A673 (cell line): ENCODE data around the gene RSU1. TPM values are rescaled to one million over a fixed set of nuclear protein-coding genes. Genes with fewer than 3 reads are reported as not detected.

Source experiments
- BruUV-seq: library from RNA; stranded (reverse); fragments of 400-500 nt; replicated peaks from 2 replicates; lab custom pipeline; 2021; lab: Mats Ljungman, UMichigan
- CTCF ChIA-PET: fragments of 300-600 bp; sonication (Branson Sonifier 250); formaldehyde crosslinking; loops from one replicate; lab custom pipeline; 2022; ENCODE audit warnings: antibody characterized with exemption; lab: Charles Lee
- POLR2A ChIA-PET: fragments of 300-600 bp; sonication (Branson Sonifier 250); formaldehyde crosslinking; loops from one replicate; lab custom pipeline; 2022; ENCODE audit warnings: antibody characterized with exemption; ENCODE audit not compliant: low non-redundant PET; lab: Charles Lee
- DNase-seq: peaks from one replicate; pipeline ENCODE4 v3.0.0-alpha.2; 2015; ENCODE audit warnings: low spot score
- H3K27ac ChIP-seq: fragments of 200-600 bp; sonication (generic); 2 replicates; pipeline ENCODE4 v1.5.1; 2016; ENCODE audit warnings: mixed run types, low read depth, mild to moderate bottlenecking, mixed read lengths, antibody characterized with exemption, low read length; ENCODE audit not compliant: poor library complexity, severe bottlenecking
- H3K27me3 ChIP-seq: fragments of 200-600 bp; sonication (generic); replicated peaks from 2 replicates; pipeline ENCODE4 v1.6.1; 2017; ENCODE audit warnings: mixed run types, low read depth, mild to moderate bottlenecking, mixed read lengths, antibody characterized with exemption, low read length; ENCODE audit not compliant: insufficient read depth, poor library complexity
- H3K36me3 ChIP-seq: fragments of 200-600 bp; sonication (generic); 2 replicates; pipeline ENCODE4 v1.6.1; 2016; ENCODE audit warnings: mixed run types, mild to moderate bottlenecking, mixed read lengths, antibody characterized with exemption, low read length; ENCODE audit not compliant: insufficient read depth, poor library complexity, severe bottlenecking
- H3K4me1 ChIP-seq: fragments of 200-600 bp; sonication (generic); 2 replicates; pipeline ENCODE4 v1.6.1; 2017; ENCODE audit warnings: mixed run types, mild to moderate bottlenecking, mixed read lengths, antibody characterized with exemption, low read length; ENCODE audit not compliant: insufficient read depth, poor library complexity, severe bottlenecking
- H3K4me3 ChIP-seq: fragments of 200-600 bp; sonication (generic); 2 replicates; pipeline ENCODE4 v1.5.1; 2016; ENCODE audit warnings: low read depth, mixed run types, mild to moderate bottlenecking, mixed read lengths, low read length; ENCODE audit not compliant: poor library complexity, severe bottlenecking
- H3K9me3 ChIP-seq: fragments of 200-600 bp; sonication (generic); 2 replicates; pipeline ENCODE4 v1.6.1; 2016; ENCODE audit warnings: mixed run types, low read depth, mild to moderate bottlenecking, mixed read lengths, antibody characterized with exemption, low read length; ENCODE audit not compliant: poor library complexity, severe bottlenecking
- EZH2 ChIP-seq: fragments of 200-600 bp; sonication (generic); IDR thresholded peaks from 2 replicates; pipeline ENCODE4 v1.6.1; 2017; ENCODE audit warnings: borderline replicate concordance, low read depth, mild to moderate bottlenecking, mixed read lengths, antibody characterized with exemption, low read length; ENCODE audit not compliant: poor library complexity, severe bottlenecking
- intact Hi-C: fragments of 100-400 bp; cut with micrococcal nuclease; formaldehyde crosslinking; loops from one replicate; pipeline ENCODE4 v1.10.0; 2022; ENCODE audit not compliant: unreplicated experiment
- total RNA-seq: library from RNA; stranded (reverse); gene quantifications from 2 replicates; pipeline ENCODE4 v1.2.3, GENCODE V29; 2021
- TF ChIP-seq, protein P1 (sequence below): fragments of 300-800, 200-600 bp; sonication (generic); conservative IDR thresholded peaks from 2 replicates; pipeline ENCODE4 v1.5.1; 2017; ENCODE audit warnings: low read depth, mild to moderate bottlenecking, antibody characterized with exemption, low read length, moderate library complexity, mixed read lengths

RSU1 gene
- total RNA-seq, 1 experiment from 2014 or later = 64.0 TPM

DNA sequence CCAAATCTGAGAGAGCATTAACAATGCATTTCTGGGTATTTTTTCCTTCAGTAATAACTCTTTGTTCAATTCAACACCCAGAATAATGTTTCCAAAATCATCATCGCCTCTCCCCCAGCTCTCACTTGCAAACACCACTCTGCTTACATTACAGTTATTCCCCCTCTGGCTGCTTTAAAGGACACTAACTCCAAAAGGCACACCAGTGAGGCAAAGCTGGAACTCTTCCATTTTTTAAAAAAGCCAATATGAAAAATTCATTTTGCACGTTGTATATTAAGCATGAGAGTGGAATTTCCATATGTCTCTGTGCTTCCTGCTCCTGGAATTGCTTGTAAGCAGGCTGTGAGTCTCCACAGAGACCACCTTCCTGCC is 204.3 kb downstream of the RSU1 start:
- H3K4me1 ChIP-seq = no peaks in the 10 kb centered on the region
- CTCF ChIA-PET = no interaction called here
- intact Hi-C loops = no loop called here

DNA sequence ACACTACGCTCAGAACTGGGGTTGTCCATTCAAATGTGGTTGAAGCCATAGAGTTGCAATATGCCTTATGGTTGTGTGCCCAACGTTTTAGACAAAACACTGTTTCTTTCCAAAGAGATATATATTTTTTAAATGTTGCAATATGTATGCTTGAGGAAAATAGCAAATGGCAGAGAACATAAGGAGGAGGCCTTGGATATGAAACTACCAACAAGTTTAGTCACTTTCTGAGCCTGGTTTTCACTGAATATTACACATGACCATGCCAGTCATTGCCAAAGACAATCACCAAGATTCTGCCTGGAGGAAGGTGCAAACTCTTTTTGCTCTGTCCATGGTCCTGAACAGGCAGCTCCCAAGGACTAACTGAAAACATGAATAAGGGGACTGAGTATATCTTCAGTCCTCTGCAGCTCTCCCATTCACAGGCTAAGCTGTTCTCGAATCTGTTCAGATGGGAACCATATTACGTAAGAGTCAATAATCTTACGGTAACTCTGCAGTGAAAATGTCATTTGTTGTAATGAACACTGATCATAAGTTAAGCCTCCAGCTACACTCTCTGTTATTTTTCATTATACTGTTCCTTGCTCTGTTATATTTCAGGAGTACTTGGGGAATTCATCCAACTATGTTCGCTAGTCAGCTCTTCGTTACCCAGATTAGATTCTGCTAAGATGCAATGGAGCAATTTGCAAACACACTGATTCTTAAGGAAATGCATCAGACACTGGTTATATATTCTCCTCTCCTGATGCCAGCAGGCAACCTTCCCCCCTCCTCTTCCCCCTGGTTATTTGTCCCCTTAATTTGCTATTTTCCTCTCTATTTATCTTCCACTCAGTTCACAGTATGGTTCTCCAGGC is 204.9 kb downstream of the RSU1 start:
- H3K9me3 ChIP-seq = no peaks in the 10 kb centered on the region
- no peaks in the 10 kb centered on the region for H3K36me3 ChIP-seq
- H3K4me3 ChIP-seq = no peak overlapping the region
- H3K27me3 ChIP-seq = no peaks in the 10 kb centered on the region
- CTCF ChIA-PET = no interaction called here
- POLR2A ChIA-PET = no interaction called here
- DNase-seq = peak; percentile 65
- BruUV-seq = no TSS peak
- H3K27ac ChIP-seq = no peak overlapping the region
- no peaks in the 10 kb centered on the region for H3K4me1 ChIP-seq
- no peak for TF ChIP-seq EZH2
- TF ChIP-seq, protein P1, sequence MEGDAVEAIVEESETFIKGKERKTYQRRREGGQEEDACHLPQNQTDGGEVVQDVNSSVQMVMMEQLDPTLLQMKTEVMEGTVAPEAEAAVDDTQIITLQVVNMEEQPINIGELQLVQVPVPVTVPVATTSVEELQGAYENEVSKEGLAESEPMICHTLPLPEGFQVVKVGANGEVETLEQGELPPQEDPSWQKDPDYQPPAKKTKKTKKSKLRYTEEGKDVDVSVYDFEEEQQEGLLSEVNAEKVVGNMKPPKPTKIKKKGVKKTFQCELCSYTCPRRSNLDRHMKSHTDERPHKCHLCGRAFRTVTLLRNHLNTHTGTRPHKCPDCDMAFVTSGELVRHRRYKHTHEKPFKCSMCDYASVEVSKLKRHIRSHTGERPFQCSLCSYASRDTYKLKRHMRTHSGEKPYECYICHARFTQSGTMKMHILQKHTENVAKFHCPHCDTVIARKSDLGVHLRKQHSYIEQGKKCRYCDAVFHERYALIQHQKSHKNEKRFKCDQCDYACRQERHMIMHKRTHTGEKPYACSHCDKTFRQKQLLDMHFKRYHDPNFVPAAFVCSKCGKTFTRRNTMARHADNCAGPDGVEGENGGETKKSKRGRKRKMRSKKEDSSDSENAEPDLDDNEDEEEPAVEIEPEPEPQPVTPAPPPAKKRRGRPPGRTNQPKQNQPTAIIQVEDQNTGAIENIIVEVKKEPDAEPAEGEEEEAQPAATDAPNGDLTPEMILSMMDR = no peak
- intact Hi-C loops = no loop called here

More for the DNA sequence above, 204.3 kb downstream of the RSU1 start:
- no peak overlapping the region for H3K27ac ChIP-seq
- BruUV-seq = no TSS peak
- no peak for DNase-seq
- TF ChIP-seq EZH2 = no peak
- TF ChIP-seq, protein P1 = no peak
- POLR2A ChIA-PET = no interaction called here
- no peak overlapping the region for H3K4me3 ChIP-seq
- no peaks in the 10 kb centered on the region for H3K9me3 ChIP-seq
- no peaks in the 10 kb centered on the region for H3K27me3 ChIP-seq
- H3K36me3 ChIP-seq = no peaks in the 10 kb centered on the region

DNA sequence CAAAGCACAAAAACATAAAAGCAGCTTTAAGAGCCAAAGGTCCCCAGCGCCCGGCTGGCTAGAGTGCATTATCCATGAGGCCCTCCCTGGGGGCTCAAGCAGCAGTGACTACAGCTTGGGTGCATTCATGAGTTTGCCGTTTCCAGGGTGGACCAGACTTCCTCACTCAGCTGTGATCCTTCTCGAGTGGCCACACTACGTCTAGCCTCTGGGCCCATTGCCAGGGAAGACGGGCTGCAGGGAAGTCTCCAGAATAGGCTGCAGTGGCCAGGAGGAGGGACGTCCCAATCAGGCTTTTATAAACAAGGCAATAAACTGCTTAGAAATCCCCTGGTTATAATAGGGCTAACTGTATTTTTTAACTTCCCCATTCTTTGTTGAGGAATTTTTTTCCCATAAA is 206.2 kb downstream of the RSU1 start:
- Histone ChIP-seq H3K27ac (no peak overlapping the region), H3K36me3 (no peaks in the 10 kb centered on the region), H3K4me3 (no peak overlapping the region), H3K4me1 (no peaks in the 10 kb centered on the region), H3K9me3 (no peaks in the 10 kb centered on the region), H3K27me3 (no peaks in the 10 kb centered on the region)
- ChIA-PET CTCF (no interaction called here), POLR2A (no interaction called here)
- no peak for TF ChIP-seq EZH2
- TF ChIP-seq, protein P1 = no peak
- intact Hi-C loops = no loop called here
- no peak for DNase-seq
- no TSS peak for BruUV-seq
